ENCODE results near the gene ZNF618.

The ZNF618 gene

DNA sequence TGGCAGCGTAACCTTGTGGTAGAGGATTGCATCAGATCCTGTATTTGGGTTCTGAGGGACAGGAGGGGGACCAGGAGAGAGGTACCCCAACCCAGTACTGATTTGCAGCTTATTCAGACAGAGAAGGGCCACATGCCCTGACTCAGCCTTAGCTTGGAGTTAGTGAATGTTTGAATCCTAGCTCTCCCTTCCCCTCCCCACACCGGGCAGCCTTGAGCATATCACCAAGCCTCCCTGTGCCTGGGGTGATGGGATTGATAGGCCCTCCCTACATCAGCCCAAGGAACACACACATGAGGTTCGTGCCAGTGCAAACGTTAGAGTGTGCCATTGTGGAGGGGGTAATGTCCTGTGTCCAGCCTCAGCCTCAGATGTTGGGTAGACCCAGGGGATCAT lies 130.0 kb downstream of the ZNF618 start:
- DNase-seq, result no peak

GRCh38 chr9:114006931-114007691 lies 131.0 kb downstream of the ZNF618 start:
- no peak for DNase-seq

- DNase-seq, result no peak
Observed at GRCh38 chr9:114007991-114008666, 132.0 kb downstream of the ZNF618 start.

- no peak for DNase-seq
Observed at GRCh38 chr9:114008667-114009410, 132.7 kb downstream of the ZNF618 start.

DNA sequence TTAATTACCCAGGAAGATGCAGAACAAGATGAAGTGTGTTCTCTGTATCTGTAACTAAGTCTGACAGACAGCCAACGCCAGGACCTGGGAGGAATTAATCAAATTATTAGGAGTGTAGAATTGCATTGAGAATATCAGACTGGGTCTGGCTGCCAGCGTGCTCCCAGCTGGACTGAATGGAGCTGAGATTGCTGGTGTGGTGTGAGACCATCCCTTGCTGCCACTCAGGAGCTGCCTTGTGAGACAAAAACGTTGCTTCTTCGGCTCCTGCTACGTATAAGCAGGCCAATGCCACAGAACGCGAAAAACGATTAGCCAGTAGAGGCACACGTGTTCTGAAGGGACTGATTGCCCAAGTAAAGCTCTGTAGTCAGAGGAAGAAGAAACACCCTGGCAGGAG lies 135.2 kb downstream of the ZNF618 start:
- DNase-seq, result no peak

GRCh38 chr9:114012126-114012525 lies 136.0 kb downstream of the ZNF618 start:
- no peak for DNase-seq

DNA sequence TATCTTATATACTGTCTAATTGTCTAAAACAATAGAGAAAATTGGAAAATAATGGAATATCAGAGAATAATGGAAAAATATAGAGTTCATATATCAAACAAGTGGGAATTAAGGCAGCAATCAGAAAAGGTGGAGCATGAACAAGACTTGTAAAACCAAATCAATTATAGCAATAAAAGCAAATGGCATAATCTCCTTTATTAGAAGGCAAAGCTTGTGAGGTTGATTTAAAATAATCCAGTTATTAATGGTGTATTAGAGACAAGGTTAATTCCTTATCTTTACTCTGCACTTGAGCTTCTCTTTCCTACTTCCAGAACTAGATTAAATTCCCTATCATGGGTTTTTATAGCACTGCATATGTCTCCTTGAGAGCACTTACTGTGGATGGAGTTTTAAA lies 137.9 kb downstream of the ZNF618 start:
- no peak for DNase-seq

DNA sequence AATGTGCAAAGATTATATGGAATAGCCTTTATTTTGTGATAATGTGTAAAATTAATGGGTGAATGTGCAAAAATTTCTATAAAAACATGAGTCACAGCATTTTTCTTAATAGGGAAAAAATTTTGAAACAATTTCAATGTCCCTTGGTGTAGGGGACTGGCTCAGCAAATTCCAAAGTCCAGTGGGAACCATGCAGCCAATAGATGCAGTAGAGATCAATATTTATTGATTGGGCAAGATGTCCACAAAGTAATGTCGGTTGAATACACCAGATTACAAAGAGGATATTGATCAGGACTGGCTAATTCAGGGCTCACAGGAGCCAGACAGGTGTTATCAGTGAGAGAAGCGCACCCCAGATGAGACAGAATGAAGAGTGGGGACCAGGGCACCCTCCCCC lies 139.5 kb downstream of the ZNF618 start:
- DNase-seq, result no peak

- DNase-seq, result no peak
Observed at GRCh38 chr9:114016101-114016500, 140.0 kb downstream of the ZNF618 start.

DNA sequence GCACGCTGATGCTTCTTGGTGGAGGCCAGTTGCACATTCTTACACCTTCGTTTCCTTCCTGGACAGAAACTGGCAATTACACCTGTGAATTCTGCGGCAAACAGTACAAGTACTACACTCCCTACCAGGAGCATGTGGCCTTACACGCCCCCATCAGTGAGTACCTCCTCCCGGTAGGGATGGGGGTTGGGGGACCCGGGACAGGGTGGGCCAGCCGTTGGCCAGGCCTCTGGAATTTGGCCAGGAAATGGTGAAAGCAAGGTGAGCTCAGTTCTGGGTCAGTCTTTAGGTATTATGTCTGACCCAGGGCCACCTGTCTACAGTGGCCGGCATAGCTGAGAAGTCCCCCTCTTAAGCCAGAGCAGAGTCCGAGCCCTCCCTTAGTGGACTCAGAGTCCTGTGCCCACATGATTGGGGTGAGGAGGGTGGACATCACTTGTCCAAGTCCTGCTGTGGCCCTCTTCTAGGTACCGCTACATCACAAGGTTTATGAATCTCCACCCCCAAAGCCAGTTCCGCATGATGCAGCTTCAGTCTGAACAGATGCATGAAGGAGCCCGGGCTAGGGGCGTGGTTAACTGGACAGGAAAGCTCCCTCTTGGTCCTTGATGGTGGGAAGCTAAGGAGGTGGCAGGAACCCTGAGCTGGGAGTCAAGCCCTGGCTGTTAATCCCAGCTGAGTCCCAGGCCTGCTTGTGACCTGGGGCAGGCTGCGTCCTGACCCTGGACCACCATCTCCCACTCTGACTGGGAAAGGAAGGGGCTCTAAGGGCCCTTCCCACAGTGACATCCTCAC lies 140.7 kb downstream of the ZNF618 start:
- DNase-seq, result no peak

DNA sequence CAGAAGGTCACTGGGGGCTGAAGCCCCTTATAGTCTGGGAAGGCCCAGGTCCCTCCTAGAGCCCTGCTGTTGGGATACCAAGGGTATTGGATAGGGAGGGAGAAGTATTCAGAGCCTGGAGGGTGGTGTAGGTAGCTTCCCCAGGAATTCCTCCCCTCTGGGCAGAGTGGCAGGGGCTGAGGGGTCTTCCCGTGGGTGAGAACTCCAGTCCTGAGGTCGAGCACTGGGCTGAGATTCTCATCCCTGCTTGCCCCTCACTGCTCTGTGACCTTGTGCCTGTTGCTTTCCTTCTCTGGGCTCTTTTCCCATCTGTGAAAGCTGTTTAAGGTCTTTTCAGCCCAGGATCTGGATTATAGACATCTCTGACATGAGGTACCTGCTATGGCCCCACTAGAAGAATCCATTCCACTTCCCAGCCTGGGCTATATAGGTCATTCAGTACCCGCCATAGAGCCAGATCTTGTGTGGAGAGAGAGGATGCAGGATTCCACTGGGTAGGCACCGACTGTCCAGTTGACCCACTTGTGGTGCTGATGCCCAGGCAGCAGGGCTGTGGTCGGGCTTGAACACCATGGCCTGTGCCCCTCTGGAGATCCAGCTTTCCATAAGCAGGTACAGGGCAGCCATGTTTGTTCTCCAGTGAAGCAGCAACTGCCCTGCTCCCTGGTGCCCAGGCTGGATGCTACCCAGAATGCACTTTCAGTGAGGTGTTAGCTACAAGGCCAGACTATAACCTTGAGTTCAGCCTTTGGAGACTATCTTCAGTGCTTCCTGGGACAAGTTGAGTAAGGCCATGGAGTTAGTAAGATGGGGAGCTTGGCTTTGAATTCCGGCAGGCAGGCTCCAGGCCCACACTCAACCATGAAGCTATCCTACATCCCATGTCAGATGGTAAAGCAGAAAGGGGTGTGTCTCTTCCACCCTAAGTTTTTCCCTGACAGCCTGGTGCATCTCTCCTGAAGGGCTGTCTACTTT lies 141.9 kb downstream of the ZNF618 start:
- no peak for DNase-seq

GRCh38 chr9:114021578-114021977 lies 145.5 kb downstream of the ZNF618 start:
- no peak for DNase-seq

DNA sequence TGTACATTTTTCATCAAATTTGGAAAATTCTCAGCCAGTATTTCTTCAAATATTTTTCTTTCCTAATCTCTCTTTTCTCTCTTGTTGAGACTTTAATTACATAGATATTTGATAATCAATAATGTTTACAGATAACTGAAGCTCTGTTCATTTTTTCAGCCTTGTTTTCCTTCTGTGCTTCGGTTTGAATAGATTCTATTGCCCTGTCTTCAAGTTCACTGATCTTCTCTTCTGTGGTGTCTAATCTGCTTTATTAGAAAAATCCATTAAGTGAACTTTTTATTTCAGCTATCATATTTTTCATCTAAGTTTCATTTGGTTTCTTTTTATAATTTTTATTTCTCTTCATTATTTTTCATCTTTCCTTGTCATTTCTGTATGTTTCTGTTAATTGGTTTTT lies 147.9 kb downstream of the ZNF618 start:
- no peak for DNase-seq

DNA sequence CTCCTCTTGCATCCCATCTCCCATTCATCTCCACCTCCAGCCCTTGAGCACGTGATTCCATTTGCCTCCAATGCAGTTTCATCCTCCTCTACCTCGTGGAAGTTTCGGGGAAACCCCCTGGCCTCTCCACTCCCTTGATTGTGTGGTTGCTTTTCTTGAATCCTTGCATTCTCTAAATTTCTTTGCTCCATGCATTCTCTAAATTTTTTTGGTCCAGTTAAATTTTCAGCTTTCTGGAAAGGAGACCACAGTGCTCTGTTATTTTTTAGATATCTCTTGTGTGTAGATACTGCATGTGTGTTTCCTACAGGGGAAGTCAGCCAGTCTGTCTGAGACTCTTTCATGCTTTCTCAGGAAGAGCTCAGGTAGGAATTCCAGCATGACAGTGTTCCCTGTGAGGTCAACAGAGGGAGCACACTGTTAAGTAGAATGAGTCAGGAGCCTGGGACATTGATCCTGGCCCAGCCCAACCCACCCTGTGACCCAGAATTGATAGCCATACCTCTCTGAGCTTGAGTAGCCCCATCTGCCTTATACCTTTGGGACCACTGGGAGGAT lies 149.2 kb downstream of the ZNF618 start:
- DNase-seq, result no peak

DNA sequence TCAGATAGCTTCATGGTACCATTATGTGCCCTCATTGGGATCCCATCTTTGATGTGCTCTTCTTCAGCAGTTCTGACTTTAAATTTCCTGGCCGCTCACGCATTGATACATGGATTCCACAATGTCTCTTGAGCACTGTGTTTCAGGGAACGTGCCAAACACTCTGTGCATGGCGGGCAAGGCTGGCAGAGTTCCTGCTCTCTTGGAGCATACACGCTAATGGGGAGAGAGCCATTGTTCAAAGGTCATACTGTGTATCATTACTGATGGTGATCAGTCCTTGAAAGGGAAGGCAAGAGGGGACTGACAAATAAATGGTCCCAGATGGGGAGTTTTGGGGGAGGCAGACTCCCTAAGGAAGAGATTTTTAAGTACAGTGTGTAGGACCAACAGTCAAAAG lies 149.7 kb downstream of the ZNF618 start:
- DNase-seq, result no peak

DNA sequence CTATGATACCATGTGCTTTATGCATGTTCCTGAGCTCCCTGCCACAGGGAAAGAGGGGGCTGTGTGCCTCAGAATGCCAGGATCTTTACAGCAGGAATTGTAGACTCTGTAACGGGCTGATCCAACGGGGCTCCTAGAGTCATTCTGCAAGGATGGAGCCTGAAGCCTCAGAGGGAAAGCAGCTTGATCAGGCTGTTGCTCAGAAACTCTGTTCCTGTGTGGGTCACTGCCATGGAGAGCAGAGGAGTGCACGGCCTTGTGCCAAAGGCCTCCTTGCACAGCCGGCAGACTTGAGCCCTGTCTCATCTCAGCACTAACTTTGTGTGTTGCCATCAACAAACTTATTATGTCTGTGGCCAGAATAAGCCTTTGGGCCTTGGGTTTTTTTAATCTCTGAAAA lies 150.2 kb downstream of the ZNF618 start:
- DNase-seq, result no peak

- DNase-seq, result no peak
Observed at GRCh38 chr9:114027159-114027862, 151.2 kb downstream of the ZNF618 start.

GRCh38 chr9:114027863-114028465 lies 151.9 kb downstream of the ZNF618 start:
- DNase-seq, result no peak

GRCh38 chr9:114028646-114029045 lies 152.5 kb downstream of the ZNF618 start:
- DNase-seq, result no peak
